Activated CD4-positive, alpha-beta T cell treated with anti-CD3 and anti-CD28 coated beads for 48 hours (primary cell): ENCODE measurements around the gene STAMBPL1.
A peak's percentile ranks its signal among the peaks of the same experiment; 100 is the strongest.

Experiments
- DNase-seq: peaks from one replicate; pipeline ENCODE4 v3.0.0-alpha.2; 2020

STAMBPL1 gene

DNA sequence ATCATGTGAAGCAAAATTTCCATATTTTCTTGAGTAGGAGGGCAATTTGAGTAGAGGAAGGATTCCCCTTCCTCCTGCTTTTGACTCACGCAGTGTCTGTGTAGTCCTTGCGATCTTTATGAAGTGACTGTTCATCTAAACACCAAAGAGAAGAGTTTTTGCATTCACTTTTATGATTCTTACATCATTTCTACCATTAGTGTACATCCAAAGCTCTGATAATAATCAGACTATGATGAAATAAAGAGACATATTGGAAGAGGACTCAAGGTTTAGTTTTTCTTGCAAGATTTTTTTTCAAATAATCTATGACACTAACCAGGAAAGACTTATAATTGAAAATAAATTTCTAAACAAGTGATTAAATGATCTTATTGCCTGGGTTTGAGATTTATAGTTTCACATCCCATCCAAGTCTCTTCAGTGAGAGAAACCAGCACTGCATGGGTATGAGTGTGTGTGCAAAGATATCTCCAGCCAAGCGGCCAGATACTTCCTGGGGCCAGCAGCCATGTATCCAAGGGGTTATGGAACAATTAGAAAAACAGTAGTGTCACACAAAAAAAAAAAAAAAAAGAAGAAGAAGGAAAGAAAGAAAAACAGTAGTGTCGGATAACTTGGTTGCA lies 74.5 kb downstream of the STAMBPL1 start:
- DNase-seq: no peak

DNA sequence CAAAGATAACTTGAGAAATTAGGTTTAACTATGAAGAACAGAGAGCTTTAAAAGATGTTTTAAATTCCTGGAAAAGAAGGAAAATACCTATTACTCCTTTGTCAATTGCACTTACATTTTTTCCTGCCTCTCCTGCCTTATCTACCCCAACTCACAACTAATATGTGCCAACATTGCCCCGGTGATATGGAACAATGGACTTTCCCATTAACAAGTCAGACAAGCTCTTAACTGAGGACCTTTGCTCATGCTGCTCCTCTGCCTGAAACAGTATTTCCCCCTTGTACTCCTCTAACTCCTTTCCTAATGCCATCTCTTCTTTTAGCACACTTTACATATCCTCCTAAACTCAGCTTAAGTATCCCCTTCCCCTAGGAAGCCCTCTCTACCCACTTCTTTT lies 77.3 kb downstream of the STAMBPL1 start:
- no peak for DNase-seq

- DNase-seq: no peak
Measured at GRCh38 chr10:88958721-88959120, 78.7 kb downstream of the STAMBPL1 start.

DNA sequence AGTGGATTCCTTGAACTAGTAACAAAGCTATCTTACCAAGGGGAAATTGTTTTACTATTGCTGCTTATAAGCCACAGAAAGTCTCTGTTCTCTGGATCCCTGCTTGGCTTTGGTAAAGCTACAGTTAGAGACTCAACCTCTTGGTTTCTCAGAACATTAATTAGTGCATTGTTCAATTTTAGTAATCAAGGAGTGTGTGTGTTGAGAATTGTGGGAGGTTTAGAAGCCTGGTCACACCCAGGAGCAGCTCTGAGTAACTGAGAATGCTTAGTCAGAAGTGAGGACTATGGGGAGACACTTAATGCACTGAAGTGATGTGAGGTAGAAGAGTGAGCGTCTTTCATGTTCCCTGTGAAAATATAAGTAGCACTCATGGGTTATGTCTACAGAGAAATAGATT lies 80.8 kb downstream of the STAMBPL1 start:
- DNase-seq: peak; percentile 14

GRCh38 chr10:88961266-88961665 lies 81.2 kb downstream of the STAMBPL1 start:
- DNase-seq: no peak

DNA sequence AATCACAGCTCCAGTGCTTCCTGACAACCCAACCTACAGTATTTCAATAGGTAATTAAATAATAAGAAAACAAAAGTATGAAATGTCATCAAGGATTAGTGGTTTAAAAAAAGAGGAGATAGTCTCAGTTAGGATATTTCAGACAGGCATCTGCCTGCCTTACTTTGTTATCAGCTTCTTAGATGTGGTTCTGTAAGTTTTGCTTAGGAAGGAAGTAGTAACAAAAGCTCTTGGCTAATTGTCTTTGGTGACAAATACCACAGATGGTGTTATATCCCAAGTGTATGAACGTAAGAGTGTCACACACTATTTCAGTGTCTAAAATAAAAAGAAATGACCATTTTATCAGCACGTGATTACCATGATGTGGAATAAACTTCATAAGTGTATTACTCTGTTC lies 82.3 kb downstream of the STAMBPL1 start:
- DNase-seq: no peak

- DNase-seq: no peak
Measured at GRCh38 chr10:88963318-88963717, 83.3 kb downstream of the STAMBPL1 start.

DNA sequence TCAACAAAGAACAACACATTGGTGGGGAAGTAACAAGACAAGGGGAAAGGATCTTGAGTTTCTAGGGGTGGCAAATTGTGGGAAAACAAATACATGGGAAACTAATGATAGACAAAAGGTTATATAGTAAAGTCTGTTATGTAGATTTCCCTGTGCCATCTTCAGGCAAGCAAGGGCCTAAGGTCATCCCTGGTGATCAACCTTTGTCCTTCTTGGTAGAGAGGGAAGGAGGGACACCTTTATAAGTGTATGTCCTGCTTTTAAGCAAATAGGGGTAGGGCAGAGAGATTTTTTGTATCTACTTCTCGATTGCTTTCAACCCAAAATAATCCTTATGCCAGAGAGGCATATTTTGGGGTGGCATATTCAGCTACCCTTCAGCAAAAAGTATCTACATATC lies 84.3 kb downstream of the STAMBPL1 start:
- DNase-seq: no peak

GRCh38 chr10:88964869-88965415 lies 84.9 kb downstream of the STAMBPL1 start:
- DNase-seq: no peak

GRCh38 chr10:88966797-88967196 lies 86.8 kb downstream of the STAMBPL1 start:
- DNase-seq: no peak

DNA sequence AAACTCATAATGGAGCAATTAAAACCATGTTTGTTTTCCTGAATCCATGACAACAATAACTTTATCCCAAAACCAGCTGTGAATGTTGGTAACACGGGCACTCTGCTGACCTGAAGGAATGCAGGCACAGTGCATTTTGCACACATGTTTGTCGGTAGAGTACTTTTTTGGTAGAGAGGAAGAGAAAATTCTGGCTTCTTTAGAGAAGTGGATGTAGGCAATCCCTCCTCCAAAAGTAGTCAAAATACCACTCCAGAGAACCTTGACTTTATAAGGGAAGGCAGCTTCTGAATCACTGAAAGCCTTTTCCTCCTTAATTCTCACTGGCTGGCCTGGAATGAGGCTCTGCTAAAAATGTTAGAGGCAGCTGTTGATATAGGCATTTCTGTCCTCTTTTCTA lies 88.3 kb downstream of the STAMBPL1 start:
- DNase-seq: no peak

GRCh38 chr10:88971221-88972061 lies 91.4 kb downstream of the STAMBPL1 start:
- no peak for DNase-seq
